Measurements from ENCODE around the gene CCSER2.
"Not testable (repeated sequence)": the region's sequence is repeated elsewhere in the genome, so short reads cannot be mapped to it uniquely, and the experiment has no call there.

CCSER2 gene

GRCh38 chr10:84522612-84523462, 194.4 kb downstream of the CCSER2 start:
- DNase-seq (ENCODE audit: low read depth): no peak

DNA sequence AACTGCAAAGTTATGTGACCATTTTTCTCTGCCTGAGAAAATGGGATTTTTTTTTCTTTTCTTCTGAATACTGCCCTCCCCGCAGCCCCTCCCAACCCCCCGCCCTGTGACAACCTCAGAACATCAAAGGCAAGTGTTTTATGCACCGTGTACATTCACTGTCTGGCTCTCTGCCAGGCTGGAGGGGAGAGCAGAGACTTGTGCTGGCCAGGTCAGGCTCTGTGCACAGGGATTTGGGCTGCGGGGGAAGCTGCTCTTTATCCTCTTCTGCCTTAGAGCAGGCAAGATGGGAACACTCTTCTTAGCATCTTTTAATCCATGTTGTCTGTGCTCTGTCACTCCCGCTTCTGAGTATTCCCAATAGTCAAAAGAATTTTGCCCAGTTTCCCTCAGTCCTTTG, 195.1 kb downstream of the CCSER2 start:
- DNase-seq (ENCODE audit: low read depth): no peak

DNA sequence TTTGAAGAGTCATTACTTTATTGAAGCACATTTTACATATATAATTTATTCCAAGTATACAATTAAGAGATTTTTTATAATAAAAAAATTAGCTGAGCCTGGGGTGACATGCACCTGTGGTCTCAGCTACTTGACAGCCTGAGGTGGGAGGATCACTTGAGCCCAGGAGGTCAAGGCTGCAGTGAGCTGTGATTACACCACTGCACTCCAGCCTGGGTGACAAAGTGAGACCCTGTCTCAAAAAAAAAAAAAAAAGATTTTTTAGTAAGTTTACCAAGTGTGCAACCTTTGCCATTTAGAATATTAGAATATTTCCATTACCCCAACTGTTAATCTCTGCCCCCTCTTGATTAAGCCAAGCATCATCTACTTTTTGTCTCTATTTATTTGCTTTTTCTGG, 196.0 kb downstream of the CCSER2 start:
- DNase-seq (ENCODE audit: low read depth): no peak

DNA sequence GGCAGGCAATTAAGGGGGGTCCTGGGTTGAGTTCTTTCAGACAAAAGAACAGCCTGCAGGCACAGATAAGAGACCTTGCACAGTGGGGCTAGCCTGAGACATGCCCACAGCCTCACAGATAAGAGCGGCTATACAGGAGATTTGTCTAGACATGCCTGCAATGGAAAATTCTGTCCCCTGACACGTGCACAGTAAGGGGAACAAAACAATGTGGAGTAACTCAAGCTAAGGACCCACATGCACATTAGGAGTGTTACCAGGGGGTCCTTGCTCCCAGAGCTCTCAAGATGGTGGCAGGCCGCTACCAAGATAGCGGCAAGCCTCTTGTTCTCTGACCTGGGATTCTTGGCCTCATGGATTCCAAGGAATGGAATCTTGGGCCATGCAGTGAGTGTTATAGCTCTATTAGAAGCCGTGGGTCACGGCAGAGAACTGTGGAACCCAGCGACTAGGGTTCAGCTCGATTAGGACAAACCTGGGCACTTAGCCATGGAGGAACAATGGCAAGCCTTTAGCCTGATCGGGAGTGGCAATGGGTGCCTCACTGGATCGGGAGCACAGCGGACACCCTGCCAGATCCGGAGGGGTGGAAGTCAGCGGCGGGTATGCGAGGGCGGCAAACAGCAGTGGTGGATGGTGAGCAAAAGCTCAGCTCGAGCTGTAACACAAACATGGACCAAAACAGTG, 196.9 kb downstream of the CCSER2 start:
- DNase-seq (ENCODE audit: low read depth): no peak

- DNase-seq (ENCODE audit: low read depth): not testable (repeated sequence)
These were observed 197.4 kb downstream of the CCSER2 start for GRCh38 chr10:84525807-84526182.

DNA sequence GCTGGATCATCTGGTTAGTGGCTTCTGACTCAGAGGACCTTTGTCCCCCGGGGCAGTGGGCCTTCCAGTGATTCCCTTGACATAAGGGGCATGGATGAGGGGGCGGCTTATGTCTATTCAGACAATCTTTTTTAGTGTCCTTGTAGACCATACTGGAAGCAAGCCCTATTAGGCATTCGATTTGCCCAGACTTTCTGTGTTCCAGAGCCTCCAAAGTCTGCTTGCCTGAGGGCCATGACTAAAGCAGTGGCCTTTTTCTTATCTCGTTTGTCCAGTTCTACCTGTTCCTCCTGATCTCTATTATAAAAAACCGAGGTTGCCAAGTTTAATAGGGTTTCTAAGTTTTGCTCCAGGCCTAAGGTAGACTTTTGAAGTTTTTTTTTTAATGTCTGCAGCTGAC, 199.0 kb downstream of the CCSER2 start:
- DNase-seq (ENCODE audit: low read depth): not testable (repeated sequence)

GRCh38 chr10:84528526-84528925, 200.1 kb downstream of the CCSER2 start:
- not testable (repeated sequence) for DNase-seq (ENCODE audit: low read depth)

- no peak for DNase-seq (ENCODE audit: low read depth)
These were observed 202.4 kb downstream of the CCSER2 start for GRCh38 chr10:84530724-84531325.

GRCh38 chr10:84531396-84531795, 203.0 kb downstream of the CCSER2 start:
- DNase-seq (ENCODE audit: low read depth): no peak

DNA sequence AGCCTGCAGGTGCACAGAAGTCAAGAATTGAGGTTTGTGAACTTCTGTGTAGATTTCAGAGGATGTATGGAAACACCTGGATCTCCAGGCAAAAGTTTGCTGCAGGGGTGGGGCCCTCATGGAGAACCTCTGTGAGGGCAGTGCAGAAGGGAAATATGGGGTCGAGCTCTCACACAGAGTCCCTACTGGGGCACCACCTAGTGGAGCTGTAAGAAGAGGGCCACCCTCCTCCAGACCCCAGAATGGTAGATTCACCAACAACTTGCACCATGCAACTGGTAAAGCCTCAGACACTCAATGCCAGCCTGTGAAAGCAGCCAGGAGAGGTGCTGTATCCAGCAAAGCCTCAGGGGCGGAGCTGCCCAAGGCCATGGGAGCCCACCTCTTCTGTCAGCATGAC, 205.8 kb downstream of the CCSER2 start:
- no peak for DNase-seq (ENCODE audit: low read depth)

GRCh38 chr10:84537447-84537931, 209.1 kb downstream of the CCSER2 start:
- DNase-seq (ENCODE audit: low read depth): peak; percentile 20

DNA sequence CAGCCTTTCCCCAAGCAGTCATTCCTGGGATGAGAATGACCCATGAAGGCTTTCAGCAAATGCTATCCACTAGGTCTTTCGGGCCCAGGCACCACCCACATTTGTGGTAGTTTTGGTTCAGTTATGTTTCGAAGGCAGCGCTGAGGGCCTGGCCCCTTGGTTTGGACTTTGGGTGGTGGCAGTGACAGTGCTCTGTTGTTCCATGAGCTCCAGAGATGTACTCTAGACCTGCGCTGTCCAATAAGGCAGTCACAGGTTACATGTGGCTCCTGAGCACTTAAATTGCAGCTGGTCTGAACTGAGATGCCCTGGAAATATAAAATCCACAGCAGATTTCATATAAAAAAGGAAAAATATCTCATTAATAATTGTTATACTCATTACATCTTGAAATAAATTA, 209.6 kb downstream of the CCSER2 start:
- no peak for DNase-seq (ENCODE audit: low read depth)

GRCh38 chr10:84539216-84539615, 210.8 kb downstream of the CCSER2 start:
- no peak for DNase-seq (ENCODE audit: low read depth)

DNA sequence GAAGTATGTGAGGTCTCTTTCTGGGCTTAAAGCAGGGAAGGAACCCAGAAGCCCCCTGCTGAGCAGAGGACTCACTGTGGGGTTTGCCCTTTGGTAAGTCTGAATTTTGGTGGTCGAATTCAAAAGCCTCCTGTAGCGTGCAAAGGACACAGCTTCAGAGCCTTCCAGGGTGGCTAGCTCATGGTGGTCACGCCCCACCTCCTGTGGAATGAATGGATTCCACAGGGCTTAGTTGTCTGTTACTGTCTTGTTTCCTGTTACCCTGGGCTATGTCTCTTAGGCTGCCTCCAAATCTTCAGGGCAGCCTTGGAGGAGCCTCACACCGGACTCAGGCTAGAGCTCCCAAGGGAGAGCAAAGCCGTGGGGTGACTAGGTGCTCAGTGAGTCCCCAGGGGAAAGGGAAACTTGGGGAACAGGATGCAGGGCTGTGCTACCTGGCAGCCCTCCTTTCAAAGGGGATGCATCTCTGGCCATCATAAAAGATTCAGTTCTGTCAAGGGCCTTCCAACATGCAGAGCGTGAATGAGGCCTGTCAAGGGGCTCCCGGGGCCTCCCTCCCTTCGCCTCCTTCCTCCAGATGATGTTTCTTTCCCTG, 211.7 kb downstream of the CCSER2 start:
- DNase-seq (ENCODE audit: low read depth): no peak

- DNase-seq (ENCODE audit: low read depth): peak; percentile 58
These were observed 212.4 kb downstream of the CCSER2 start for GRCh38 chr10:84540617-84541288.

DNA sequence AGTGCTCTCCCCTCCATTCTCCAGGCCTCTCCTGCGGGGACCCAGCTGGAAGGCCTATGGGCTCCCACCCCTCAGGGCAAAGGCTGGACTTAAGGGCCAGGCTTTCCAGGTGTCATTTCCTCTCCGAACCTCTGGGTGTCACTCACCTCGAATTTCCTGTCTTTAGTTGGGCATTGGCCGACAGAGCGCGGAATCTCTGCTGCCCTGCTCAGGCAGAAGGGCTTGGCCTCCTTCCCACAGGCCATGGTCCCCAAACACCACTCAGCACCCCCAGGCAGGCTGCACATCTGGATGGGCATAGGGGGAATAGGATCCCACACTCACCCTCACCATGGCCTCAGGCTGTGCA, 212.9 kb downstream of the CCSER2 start:
- DNase-seq (ENCODE audit: low read depth): no peak

- no peak for DNase-seq (ENCODE audit: low read depth)
These were observed 214.4 kb downstream of the CCSER2 start for GRCh38 chr10:84542522-84543490.

- no peak for DNase-seq (ENCODE audit: low read depth)
These were observed 215.6 kb downstream of the CCSER2 start for GRCh38 chr10:84543948-84544347.

DNA sequence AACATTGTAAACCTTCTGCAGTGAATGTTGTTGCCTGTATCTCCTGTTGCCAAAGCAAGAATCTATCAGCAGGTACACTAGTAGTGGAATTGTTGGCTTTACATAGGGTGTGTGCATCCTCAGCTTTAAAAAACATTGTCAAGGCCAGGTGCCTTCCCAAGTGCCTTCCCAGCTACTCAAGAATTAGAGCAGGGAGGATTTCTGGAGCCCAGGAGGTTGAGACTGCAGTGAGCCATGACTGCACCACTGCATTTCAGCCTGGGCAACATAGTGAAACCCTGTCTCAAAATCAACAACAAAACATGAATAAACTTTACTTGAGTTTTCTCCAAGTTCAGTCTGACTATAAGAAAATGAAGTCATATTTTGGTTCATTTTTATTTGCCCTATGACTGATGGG, 217.3 kb downstream of the CCSER2 start:
- no peak for DNase-seq (ENCODE audit: low read depth)

GRCh38 chr10:84546609-84547008, 218.2 kb downstream of the CCSER2 start:
- DNase-seq (ENCODE audit: low read depth): no peak

DNA sequence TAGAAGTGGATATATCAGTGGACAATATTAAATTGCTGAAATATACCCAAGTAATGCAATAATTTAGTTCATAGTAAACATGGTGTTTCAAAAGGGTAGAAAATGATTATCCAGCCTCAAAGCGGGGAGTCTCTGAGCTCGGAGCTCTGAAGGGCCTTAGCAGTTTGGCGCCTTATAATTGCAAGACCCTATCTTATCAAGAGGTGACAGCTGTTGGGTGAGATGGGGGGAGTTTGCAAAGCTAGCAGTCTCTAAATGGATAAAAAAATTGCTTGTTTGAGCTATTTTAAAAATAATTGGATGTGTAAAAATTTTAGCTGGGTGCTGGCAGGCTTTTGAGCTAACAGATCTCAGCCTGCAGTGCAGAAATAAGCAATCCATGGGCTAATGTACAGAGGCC, 219.2 kb downstream of the CCSER2 start:
- no peak for DNase-seq (ENCODE audit: low read depth)

Measured in activated T-cell treated with anti-CD3 and anti-CD28 coated beads for 24 hours (primary cell).